Activated CD4-positive, alpha-beta T cell treated with anti-CD3 and anti-CD28 coated beads for 36 hours (primary cell): ENCODE data around the gene FYB1. TPM values are rescaled to one million over a fixed set of nuclear protein-coding genes. Genes with fewer than 3 reads are reported as not detected.

ENCODE experiments used
- ATAC-seq: fragments of 200-7000 bp; cut with Tn5 transposase; one replicate; pipeline ENCODE4 v1.10.0; 2021; ENCODE audit warnings: mild to moderate bottlenecking, moderate library complexity
- CTCF ChIA-PET: fragments of 350-600 bp; sonication (Branson Sonifier 250); formaldehyde crosslinking; loops from one replicate; lab custom pipeline; 2021; ENCODE audit warnings: antibody characterized with exemption; lab: Charles Lee
- POLR2A ChIA-PET: fragments of 350-600 bp; sonication (Branson Sonifier 250); formaldehyde crosslinking; loops from one replicate; lab custom pipeline; 2021; ENCODE audit warnings: antibody characterized with exemption, inconsistent platforms; lab: Charles Lee
- DNase-seq: peaks from one replicate; pipeline ENCODE4 v3.0.0-alpha.2; 2020
- H3K27ac Mint-ChIP-seq: one replicate; pipeline ENCODE4 v1.8.0; 2021; ENCODE audit warnings: mixed read lengths
- H3K27me3 Mint-ChIP-seq: one replicate; pipeline ENCODE4 v1.8.0; 2021; ENCODE audit warnings: mixed read lengths
- H3K36me3 Mint-ChIP-seq: one replicate; pipeline ENCODE4 v1.8.0; 2021; ENCODE audit warnings: low read depth, mixed read lengths
- H3K4me1 Mint-ChIP-seq: one replicate; pipeline ENCODE4 v1.8.0; 2021; ENCODE audit warnings: mixed read lengths
- H3K4me3 Mint-ChIP-seq: one replicate; pipeline ENCODE4 v1.8.0; 2021; ENCODE audit warnings: mild to moderate bottlenecking, moderate library complexity, mixed read lengths
- H3K9me3 Mint-ChIP-seq: one replicate; pipeline ENCODE4 v1.8.0; 2021; ENCODE audit warnings: low read depth, mixed read lengths
- intact Hi-C, 2 experiments: fragments of 100-400 bp; cut with DNase I in 1 of 2; cut with micrococcal nuclease in 1 of 2; formaldehyde crosslinking; loops; one replicate each; pipeline versions ENCODE4 v1.14.2 to v1.15.1; 2022 to 2024; cut with DNase I, micrococcal nuclease
- total RNA-seq, 2 experiments: library from RNA; stranded (reverse); gene quantifications; one replicate each; pipeline ENCODE4 v1.2.3, GENCODE V29; 2021

Gene FYB1
- 100 to 1,000 TPM; 109 to 171 TPM for total RNA-seq

- no peaks in the 10 kb centered on the region for H3K9me3 Mint-ChIP-seq
- no peak for ATAC-seq
- peak within 1 kb of the TSS; percentile 60 for H3K27ac Mint-ChIP-seq
- ChIA-PET POLR2A (interaction anchor here (0.6 to 0.8 kb wide), 2 partner anchors 11 to 63 kb away, joined by 4 to 5 read pairs; no protein-coding TSS in a partner anchor), CTCF (interaction anchor here (0.9 to 8.1 kb wide), 8 partner anchors 8 to 156 kb away, joined by 3 to 165 read pairs (median 7); no protein-coding TSS in a partner anchor)
- intact Hi-C loops: loop anchor here (5.0 kb wide), 2 partner anchors 153 to 328 kb away; no protein-coding TSS in a partner anchor
- no peak for DNase-seq
- no peaks in the 10 kb centered on the region for H3K27me3 Mint-ChIP-seq
- H3K36me3 Mint-ChIP-seq: no peaks in the 10 kb centered on the region
- peak within 1 kb of the TSS; percentile 77 for H3K4me3 Mint-ChIP-seq
- H3K4me1 Mint-ChIP-seq: peaks cover 79% of the 10 kb centered on the region
Observed at GRCh38 chr5:39219437-39219836, at the start of gene FYB1. Gene FYB1, minus strand, starts transcription at chr5:39219563. Its CDS starts 16,603 bp downstream, at chr5:39202960.

- no peaks in the 10 kb centered on the region for H3K27me3 Mint-ChIP-seq
- CTCF ChIA-PET: no interaction called here
Observed at GRCh38 chr5:39267186-39267585, 47.8 kb upstream of the FYB1 start.

GRCh38 chr5:39266442-39266841 lies 47.1 kb upstream of the FYB1 start:
- POLR2A ChIA-PET: no interaction called here
- CTCF ChIA-PET: interaction anchor here (0.9 to 1.1 kb wide), 3 partner anchors 16 to 49 kb away, joined by 3 to 6 read pairs (median 3); no protein-coding TSS in a partner anchor
- no peaks in the 10 kb centered on the region for H3K36me3 Mint-ChIP-seq
- no peak for ATAC-seq
- H3K27ac Mint-ChIP-seq: no peak overlapping the region
- no peak for DNase-seq
- peaks cover 8% of the 10 kb centered on the region for H3K4me1 Mint-ChIP-seq
- intact Hi-C loops: no loop called here
- no peaks in the 10 kb centered on the region for H3K27me3 Mint-ChIP-seq
- H3K9me3 Mint-ChIP-seq: no peaks in the 10 kb centered on the region
- H3K4me3 Mint-ChIP-seq: no peak overlapping the region

More at GRCh38 chr5:39267186-39267585, 47.8 kb upstream of the FYB1 start:
- ATAC-seq: no peak
- DNase-seq: no peak
- Mint-ChIP-seq H3K9me3 (no peaks in the 10 kb centered on the region), H3K4me1 (peaks cover 13% of the 10 kb centered on the region), H3K36me3 (no peaks in the 10 kb centered on the region), H3K4me3 (no peak overlapping the region), H3K27ac (no peak overlapping the region)
- intact Hi-C loops: no loop called here
- POLR2A ChIA-PET: no interaction called here

GRCh38 chr5:39264528-39264927 lies 45.2 kb upstream of the FYB1 start:
- H3K27ac Mint-ChIP-seq: no peak overlapping the region
- no peaks in the 10 kb centered on the region for H3K36me3 Mint-ChIP-seq
- no peak overlapping the region for H3K4me3 Mint-ChIP-seq
- intact Hi-C loops: no loop called here
- H3K27me3 Mint-ChIP-seq: no peaks in the 10 kb centered on the region
- peaks cover 8% of the 10 kb centered on the region for H3K4me1 Mint-ChIP-seq
- ATAC-seq (peak; percentile 57), DNase-seq (no peak)
- CTCF ChIA-PET: interaction anchor here (0.6 to 1.6 kb wide), 7 partner anchors 10 to 1291 kb away, joined by 3 to 7 read pairs (median 3); no protein-coding TSS in a partner anchor
- H3K9me3 Mint-ChIP-seq: no peaks in the 10 kb centered on the region
- POLR2A ChIA-PET: interaction anchor here (1.1 kb wide), 1 partner anchor 13 kb away, joined by 3 read pairs; no protein-coding TSS in a partner anchor

- CTCF ChIA-PET: no interaction called here
- POLR2A ChIA-PET: no interaction called here
Observed at GRCh38 chr5:39262981-39263380, 43.6 kb upstream of the FYB1 start.

GRCh38 chr5:39260095-39260494 lies 40.7 kb upstream of the FYB1 start:
- H3K4me1 Mint-ChIP-seq: peaks cover 18% of the 10 kb centered on the region
- DNase-seq (no peak), ATAC-seq (no peak)
- H3K9me3 Mint-ChIP-seq: no peaks in the 10 kb centered on the region
- no peak overlapping the region for H3K4me3 Mint-ChIP-seq
- intact Hi-C loops: no loop called here
- POLR2A ChIA-PET: no interaction called here
- CTCF ChIA-PET: interaction anchor here (0.5 to 1.3 kb wide), 2 partner anchors 43 to 1233 kb away, joined by 3 to 4 read pairs; no protein-coding TSS in a partner anchor
- no peaks in the 10 kb centered on the region for H3K36me3 Mint-ChIP-seq
- no peaks in the 10 kb centered on the region for H3K27me3 Mint-ChIP-seq
- no peak overlapping the region for H3K27ac Mint-ChIP-seq

More at GRCh38 chr5:39262981-39263380, 43.6 kb upstream of the FYB1 start:
- Mint-ChIP-seq H3K9me3 (no peaks in the 10 kb centered on the region), H3K27ac (no peak overlapping the region), H3K27me3 (no peaks in the 10 kb centered on the region), H3K4me1 (peaks cover 8% of the 10 kb centered on the region), H3K4me3 (no peak overlapping the region), H3K36me3 (no peaks in the 10 kb centered on the region)
- intact Hi-C loops: no loop called here
- ATAC-seq (no peak), DNase-seq (no peak)

GRCh38 chr5:39257554-39257953 lies 38.2 kb upstream of the FYB1 start:
- intact Hi-C loops: no loop called here
- H3K9me3 Mint-ChIP-seq: no peaks in the 10 kb centered on the region

GRCh38 chr5:39256477-39257235 lies 37.3 kb upstream of the FYB1 start:
- Mint-ChIP-seq H3K27ac (no peak overlapping the region), H3K4me1 (peaks cover 11% of the 10 kb centered on the region), H3K4me3 (no peak overlapping the region), H3K9me3 (no peaks in the 10 kb centered on the region), H3K36me3 (no peaks in the 10 kb centered on the region), H3K27me3 (no peaks in the 10 kb centered on the region)
- peak; percentile 93 for ATAC-seq
- CTCF ChIA-PET: interaction anchor here (0.6 to 2.7 kb wide), 7 partner anchors 10 to 175 kb away, joined by 3 to 14 read pairs (median 5); no protein-coding TSS in a partner anchor
- POLR2A ChIA-PET: no interaction called here
- intact Hi-C loops: loop anchor here in 1 of 2 experiments (1.0 kb wide), 1 partner anchor 35 kb away; no protein-coding TSS in a partner anchor
- no peak for DNase-seq

More at GRCh38 chr5:39257554-39257953, 38.2 kb upstream of the FYB1 start:
- ChIA-PET CTCF (interaction anchor here (0.7 to 2.7 kb wide), 5 partner anchors 26 to 287 kb away, joined by 3 to 14 read pairs (median 5); no protein-coding TSS in a partner anchor), POLR2A (interaction anchor here (0.6 kb wide), 1 partner anchor 24 kb away, joined by 3 read pairs; no protein-coding TSS in a partner anchor)
- ATAC-seq (no peak), DNase-seq (no peak)
- Mint-ChIP-seq H3K36me3 (no peaks in the 10 kb centered on the region), H3K27ac (no peak overlapping the region), H3K4me3 (no peak overlapping the region), H3K4me1 (peaks cover 11% of the 10 kb centered on the region), H3K27me3 (no peaks in the 10 kb centered on the region)

GRCh38 chr5:39255406-39255805 lies 36.0 kb upstream of the FYB1 start:
- no peaks in the 10 kb centered on the region for H3K36me3 Mint-ChIP-seq
- peaks cover 11% of the 10 kb centered on the region for H3K4me1 Mint-ChIP-seq
- H3K27ac Mint-ChIP-seq: no peak overlapping the region
- intact Hi-C loops: loop anchor here in 1 of 2 experiments (2.0 kb wide), 1 partner anchor 15 kb away; no protein-coding TSS in a partner anchor
- DNase-seq (no peak), ATAC-seq (no peak)
- H3K4me3 Mint-ChIP-seq: no peak overlapping the region
- no peaks in the 10 kb centered on the region for H3K27me3 Mint-ChIP-seq
- no peaks in the 10 kb centered on the region for H3K9me3 Mint-ChIP-seq
- ChIA-PET CTCF (interaction anchor here (1.0 to 1.5 kb wide), 4 partner anchors 9 to 38 kb away, joined by 3 to 6 read pairs (median 4); no protein-coding TSS in a partner anchor), POLR2A (no interaction called here)

GRCh38 chr5:39254671-39255070 lies 35.3 kb upstream of the FYB1 start:
- ChIA-PET CTCF (interaction anchor here (1.0 to 1.5 kb wide), 3 partner anchors 10 to 38 kb away, joined by 3 to 4 read pairs (median 4); no protein-coding TSS in a partner anchor), POLR2A (no interaction called here)
- Mint-ChIP-seq H3K9me3 (peaks cover 3% of the 10 kb centered on the region), H3K27me3 (no peaks in the 10 kb centered on the region), H3K36me3 (peaks cover 2% of the 10 kb centered on the region), H3K4me3 (no peak overlapping the region), H3K27ac (no peak overlapping the region), H3K4me1 (peaks cover 11% of the 10 kb centered on the region)
- no peak for ATAC-seq
- no peak for DNase-seq
- intact Hi-C loops: loop anchor here in 1 of 2 experiments (2.0 kb wide), 1 partner anchor 16 kb away; no protein-coding TSS in a partner anchor

GRCh38 chr5:39253196-39253595 lies 33.8 kb upstream of the FYB1 start:
- DNase-seq: no peak
- Mint-ChIP-seq H3K27me3 (no peaks in the 10 kb centered on the region), H3K9me3 (peaks cover 6% of the 10 kb centered on the region), H3K4me3 (no peak overlapping the region), H3K27ac (no peak overlapping the region), H3K4me1 (peaks cover 14% of the 10 kb centered on the region), H3K36me3 (peaks cover 2% of the 10 kb centered on the region)
- ChIA-PET CTCF (interaction anchor here (0.6 kb wide), 2 partner anchors 100 to 105 kb away, joined by 3 read pairs; no protein-coding TSS in a partner anchor), POLR2A (no interaction called here)
- ATAC-seq: no peak
- intact Hi-C loops: no loop called here
